DND-41 (cell line): ENCODE data around the gene INPP4A.
A peak's percentile ranks its signal among the peaks of the same experiment; 100 is the strongest.

ENCODE experiments used
- ATAC-seq: fragments of 200-7000 bp; cut with Tn5 transposase; 3 replicates; pipeline ENCODE4 v1.9.1; 2021; ENCODE audit warnings: low read depth; ENCODE audit not compliant: insufficient read depth
- DNase-seq: peaks from one replicate; pipeline ENCODE4 v3.0.0-alpha.2; 2020
- H2AFZ ChIP-seq: 2 replicates; pipeline ENCODE4 v1.6.0; 2012; ENCODE audit warnings: low read depth, low read length
- H3K27ac ChIP-seq: 2 replicates; pipeline ENCODE4 v1.5.1; 2012; ENCODE audit warnings: low read length, inconsistent platforms
- H3K27me3 ChIP-seq: fragments of 200-600 bp; sonication (generic); 2 replicates; pipeline ENCODE4 v1.6.0; 2012; ENCODE audit warnings: low read length, mild to moderate bottlenecking, inconsistent platforms; ENCODE audit not compliant: insufficient read depth, poor library complexity
- H3K36me3 ChIP-seq: 2 replicates; pipeline ENCODE4 v1.5.1; 2012; ENCODE audit warnings: low read length, inconsistent platforms; ENCODE audit not compliant: insufficient read depth
- H3K4me1 ChIP-seq: 2 replicates; pipeline ENCODE4 v1.5.1; 2012; ENCODE audit warnings: mild to moderate bottlenecking, low read length; ENCODE audit not compliant: insufficient read depth
- H3K4me2 ChIP-seq: 2 replicates; pipeline ENCODE4 v1.6.0; 2012; ENCODE audit warnings: mild to moderate bottlenecking, moderate library complexity, low read length, inconsistent platforms; ENCODE audit not compliant: insufficient read depth
- H3K4me3 ChIP-seq, 2 experiments: fragments of 200-600 bp in 1 of 2; shearing (Covaris generic) in 1 of 2; 2 replicates each; pipeline ENCODE4 v1.5.1; 2012 to 2016; ENCODE audit warnings: inconsistent platforms in 2 of 2, low read length in 2 of 2, mild to moderate bottlenecking in 2 of 2, low read depth in 1 of 2, moderate library complexity in 1 of 2
- H3K79me2 ChIP-seq: 2 replicates; pipeline ENCODE4 v1.6.0; 2012; ENCODE audit warnings: low read length, inconsistent platforms; ENCODE audit not compliant: insufficient read depth
- H3K9ac ChIP-seq: 2 replicates; pipeline ENCODE4 v1.6.0; 2012; ENCODE audit warnings: low read depth, mild to moderate bottlenecking, inconsistent platforms, low read length, moderate library complexity
- H3K9me3 ChIP-seq: 2 replicates; pipeline ENCODE4 v1.5.1; 2012; ENCODE audit warnings: low read length, moderate library complexity, mild to moderate bottlenecking, inconsistent platforms; ENCODE audit not compliant: insufficient read depth, severe bottlenecking
- H4K20me1 ChIP-seq: 2 replicates; pipeline ENCODE4 v1.6.0; 2012; ENCODE audit warnings: low read length; ENCODE audit not compliant: insufficient read depth
- CTCF ChIP-seq: IDR thresholded peaks from 2 replicates; pipeline ENCODE4 v1.5.1; 2012; ENCODE audit warnings: borderline replicate concordance, low read length, moderate library complexity, mild to moderate bottlenecking; ENCODE audit not compliant: poor library complexity, severe bottlenecking; ENCODE audit errors: extremely low read depth
- EZH2 ChIP-seq: IDR thresholded peaks from 3 replicates; pipeline ENCODE4 v1.6.1; 2012; ENCODE audit warnings: borderline replicate concordance, low read depth, mild to moderate bottlenecking, moderate library complexity, low read length, inconsistent platforms; ENCODE audit not compliant: severe bottlenecking

The INPP4A gene

GRCh38 chr2:98459496-98460175, 15.0 kb downstream of the INPP4A start:
- Histone ChIP-seq H3K36me3 (peaks cover 11% of the 10 kb centered on the region), H3K4me1 (peaks cover 73% of the 10 kb centered on the region), H3K9me3 (no peaks in the 10 kb centered on the region), H3K4me2 (no peak overlapping the region), H3K27me3 (no peaks in the 10 kb centered on the region), H3K79me2 (peaks cover 89% of the 10 kb centered on the region), H2AFZ (no peak overlapping the region), H3K4me3 (no peak overlapping the region), H3K27ac (peak overlapping the region; percentile 20), H3K9ac (no peak overlapping the region), H4K20me1 (peaks cover 40% of the 10 kb centered on the region)
- peak; percentile 13 for DNase-seq
- no peak for ATAC-seq
- TF ChIP-seq CTCF, result no peak
- TF ChIP-seq EZH2, result no peak

GRCh38 chr2:98460573-98461497, 16.2 kb downstream of the INPP4A start:
- Histone ChIP-seq H3K4me2 (no peak overlapping the region), H3K27ac (peak overlapping the region; percentile 54), H3K9me3 (no peaks in the 10 kb centered on the region), H4K20me1 (peaks cover 33% of the 10 kb centered on the region), H2AFZ (no peak overlapping the region), H3K79me2 (peaks cover 79% of the 10 kb centered on the region), H3K4me1 (peaks cover 73% of the 10 kb centered on the region), H3K36me3 (peaks cover 5% of the 10 kb centered on the region), H3K27me3 (no peaks in the 10 kb centered on the region), H3K9ac (no peak overlapping the region), H3K4me3 (no peak overlapping the region)
- DNase-seq (peak; percentile 13), ATAC-seq (no peak)
- TF ChIP-seq EZH2 (no peak), CTCF (no peak)

GRCh38 chr2:98461498-98462049, 16.9 kb downstream of the INPP4A start:
- Histone ChIP-seq H3K4me2 (no peak overlapping the region), H2AFZ (no peak overlapping the region), H3K9ac (no peak overlapping the region), H4K20me1 (peaks cover 36% of the 10 kb centered on the region), H3K4me1 (peaks cover 80% of the 10 kb centered on the region), H3K36me3 (peaks cover under 1% of the 10 kb centered on the region; the same call in 1 of the 2 replicates), H3K27me3 (no peaks in the 10 kb centered on the region), H3K79me2 (peaks cover 79% of the 10 kb centered on the region), H3K27ac (peak overlapping the region; percentile 54), H3K9me3 (no peaks in the 10 kb centered on the region), H3K4me3 (no peak overlapping the region)
- ATAC-seq (no peak), DNase-seq (peak; percentile 2)
- TF ChIP-seq CTCF, result no peak
- no peak for TF ChIP-seq EZH2
